ENCODE data around the gene LPP.

- TF ChIP-seq, protein P1, sequence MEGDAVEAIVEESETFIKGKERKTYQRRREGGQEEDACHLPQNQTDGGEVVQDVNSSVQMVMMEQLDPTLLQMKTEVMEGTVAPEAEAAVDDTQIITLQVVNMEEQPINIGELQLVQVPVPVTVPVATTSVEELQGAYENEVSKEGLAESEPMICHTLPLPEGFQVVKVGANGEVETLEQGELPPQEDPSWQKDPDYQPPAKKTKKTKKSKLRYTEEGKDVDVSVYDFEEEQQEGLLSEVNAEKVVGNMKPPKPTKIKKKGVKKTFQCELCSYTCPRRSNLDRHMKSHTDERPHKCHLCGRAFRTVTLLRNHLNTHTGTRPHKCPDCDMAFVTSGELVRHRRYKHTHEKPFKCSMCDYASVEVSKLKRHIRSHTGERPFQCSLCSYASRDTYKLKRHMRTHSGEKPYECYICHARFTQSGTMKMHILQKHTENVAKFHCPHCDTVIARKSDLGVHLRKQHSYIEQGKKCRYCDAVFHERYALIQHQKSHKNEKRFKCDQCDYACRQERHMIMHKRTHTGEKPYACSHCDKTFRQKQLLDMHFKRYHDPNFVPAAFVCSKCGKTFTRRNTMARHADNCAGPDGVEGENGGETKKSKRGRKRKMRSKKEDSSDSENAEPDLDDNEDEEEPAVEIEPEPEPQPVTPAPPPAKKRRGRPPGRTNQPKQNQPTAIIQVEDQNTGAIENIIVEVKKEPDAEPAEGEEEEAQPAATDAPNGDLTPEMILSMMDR (optimal IDR thresholded peaks at IDR 0.05 in 1 of 3, IDR thresholded peaks at IDR 0.05 in 1 of 3, conservative IDR thresholded peaks at IDR 0.05 in 1 of 3; ENCODE audit: extremely low read depth in 1 of 3, insufficient read depth in 2 of 3, low read length in 3 of 3): no peak
- TF ChIP-seq EZH2 (IDR thresholded peaks at IDR 0.05; ENCODE audit: low read length): no peak
These were observed 785.0 kb downstream of the LPP start for GRCh38 chr3:188938999-188939398.

All from keratinocyte (primary cell).